IMR-90 (cell line): ENCODE results near the gene SLC30A1. TPM values are rescaled to one million over a fixed set of nuclear protein-coding genes. Genes with fewer than 3 reads are reported as not detected.

Experiments used
- ATAC-seq: fragments of 200-7000 bp; cut with Tn5 transposase; 2 replicates; pipeline ENCODE4 v1.9.1; 2020; ENCODE audit warnings: low read depth, mild to moderate bottlenecking, moderate library complexity
- BruUV-seq: library from RNA; stranded (reverse); fragments of 400-500 nt; replicated peaks from 2 replicates; lab custom pipeline; 2021; lab: Mats Ljungman, UMichigan
- CTCF ChIA-PET: fragments of 300-600 bp; formaldehyde crosslinking; extraction: SDS; loops from one replicate; lab custom pipeline; 2021; ENCODE audit warnings: antibody characterized with exemption; lab: Yijun Ruan, JAX
- POLR2A ChIA-PET: fragments of 300-600 bp; sonication (Branson Sonifier 250); formaldehyde crosslinking; loops from one replicate; lab custom pipeline; 2022; ENCODE audit warnings: antibody characterized with exemption; ENCODE audit not compliant: unreplicated experiment; lab: Charles Lee
- DNase-seq: peaks from one replicate; pipeline ENCODE4 v3.0.0; 2013
- H2AFZ ChIP-seq: replicated peaks from 2 replicates; pipeline ENCODE3; 2013; ENCODE audit warnings: low read length, mild to moderate bottlenecking; ENCODE audit not compliant: poor library complexity
- H2AK5ac ChIP-seq: 2 replicates; pipeline ENCODE4 v1.6.1; 2013; ENCODE audit warnings: low read depth, low read length, inconsistent platforms
- H2AK9ac ChIP-seq: replicated peaks from 2 replicates; pipeline ENCODE3; 2013; ENCODE audit warnings: mild to moderate bottlenecking, low read depth, low read length, moderate library complexity; ENCODE audit not compliant: poor library complexity
- H2BK120ac ChIP-seq: 2 replicates; pipeline ENCODE4 v1.6.1; 2013; ENCODE audit warnings: low read depth, low read length, inconsistent platforms
- H2BK15ac ChIP-seq: 3 replicates; pipeline ENCODE4 v1.6.1; 2013; ENCODE audit warnings: low read depth, low read length, inconsistent platforms
- H2BK20ac ChIP-seq: 2 replicates; pipeline ENCODE4 v1.6.1; 2013; ENCODE audit warnings: low read depth, mild to moderate bottlenecking, inconsistent platforms, low read length, moderate library complexity
- H2BK5ac ChIP-seq: 2 replicates; pipeline ENCODE4 v1.6.1; 2013; ENCODE audit warnings: mild to moderate bottlenecking, low read depth, low read length, inconsistent platforms; ENCODE audit not compliant: poor library complexity, severe bottlenecking
- H3K14ac ChIP-seq: replicated peaks from 2 replicates; pipeline ENCODE4 v1.6.1; 2013; ENCODE audit warnings: low read depth, low read length, inconsistent platforms
- H3K18ac ChIP-seq: 2 replicates; pipeline ENCODE4 v1.6.1; 2013; ENCODE audit warnings: low read depth, low read length, control low read depth
- H3K23ac ChIP-seq: 2 replicates; pipeline ENCODE4 v1.6.1; 2013; ENCODE audit warnings: low read depth, low read length, inconsistent platforms
- H3K27ac ChIP-seq: 2 replicates; pipeline ENCODE4 v1.5.1; 2013; ENCODE audit warnings: mild to moderate bottlenecking, control low read depth, low read length; ENCODE audit not compliant: insufficient read depth
- H3K27me3 ChIP-seq: 2 replicates; pipeline ENCODE4 v1.6.1; 2013; ENCODE audit warnings: low read length; ENCODE audit not compliant: control insufficient read depth, insufficient read depth
- H3K36me3 ChIP-seq: 2 replicates; pipeline ENCODE4 v1.6.1; 2013; ENCODE audit warnings: low read length, mixed read lengths; ENCODE audit not compliant: control insufficient read depth, insufficient read depth
- H3K4ac ChIP-seq: 2 replicates; pipeline ENCODE4 v1.6.1; 2013; ENCODE audit warnings: low read depth, low read length, inconsistent platforms
- H3K4me1 ChIP-seq: 2 replicates; pipeline ENCODE4 v1.6.1; 2013; ENCODE audit warnings: low read length, mixed read lengths; ENCODE audit not compliant: control insufficient read depth, insufficient read depth
- H3K4me2 ChIP-seq: 2 replicates; pipeline ENCODE4 v1.6.1; 2013; ENCODE audit warnings: low read depth, mild to moderate bottlenecking, control low read depth, low read length, moderate library complexity
- H3K4me3 ChIP-seq: 2 replicates; pipeline ENCODE4 v1.5.1; 2013; ENCODE audit warnings: low read depth, mild to moderate bottlenecking, control low read depth, low read length, moderate library complexity; ENCODE audit not compliant: insufficient read depth
- H3K56ac ChIP-seq: 2 replicates; pipeline ENCODE4 v1.6.1; 2013; ENCODE audit warnings: low read length, inconsistent platforms; ENCODE audit not compliant: insufficient read depth; ENCODE audit errors: extremely low read depth
- H3K79me1 ChIP-seq, 2 experiments: 2 replicates each; pipeline ENCODE4 v1.6.1; 2013; ENCODE audit warnings: low read length in 2 of 2, inconsistent platforms in 1 of 2, low read depth in 1 of 2
- H3K9ac ChIP-seq: 2 replicates; pipeline ENCODE4 v1.6.1; 2013; ENCODE audit warnings: low read depth, low read length, control low read depth
- H3K9me1 ChIP-seq: 2 replicates; pipeline ENCODE4 v1.6.1; 2013; ENCODE audit warnings: low read length, inconsistent platforms; ENCODE audit not compliant: insufficient read depth
- H3K9me3 ChIP-seq: 2 replicates; pipeline ENCODE4 v1.6.1; 2013; ENCODE audit warnings: low read length; ENCODE audit not compliant: control insufficient read depth, insufficient read depth
- H4K20me1 ChIP-seq: 2 replicates; pipeline ENCODE4 v1.6.1; 2013; ENCODE audit warnings: low read length, inconsistent platforms; ENCODE audit not compliant: insufficient read depth
- H4K5ac ChIP-seq: 2 replicates; pipeline ENCODE4 v1.6.1; 2013; ENCODE audit warnings: mild to moderate bottlenecking, low read depth, low read length, control low read depth
- H4K8ac ChIP-seq, 2 experiments: 2 replicates each; pipeline ENCODE4 v1.6.1; 2013; ENCODE audit warnings: low read depth in 2 of 2, low read length in 2 of 2, control low read depth in 1 of 2, inconsistent platforms in 1 of 2
- H4K91ac ChIP-seq: 2 replicates; pipeline ENCODE4 v1.6.1; 2013; ENCODE audit warnings: low read depth, low read length, inconsistent platforms; ENCODE audit not compliant: insufficient read depth
- CEBPB ChIP-seq: IDR thresholded peaks from 2 replicates; pipeline ENCODE4 v1.6.1; 2012; ENCODE audit warnings: low read depth, low read length, improper control_type of control experiment
- CHD1 ChIP-seq: IDR thresholded peaks from 2 replicates; pipeline ENCODE4 v1.6.1; 2012; ENCODE audit warnings: low read depth, low read length, improper control_type of control experiment
- CTCF ChIP-seq: conservative IDR thresholded peaks from 2 replicates; pipeline ENCODE4 v1.5.1; 2012; ENCODE audit warnings: mild to moderate bottlenecking, low read depth, low read length, improper control_type of control experiment
- MAZ ChIP-seq: IDR thresholded peaks from 2 replicates; pipeline ENCODE4 v1.6.1; 2012; ENCODE audit warnings: low read depth, mild to moderate bottlenecking, low read length, improper control_type of control experiment, moderate library complexity, borderline replicate concordance
- MXI1 ChIP-seq: IDR thresholded peaks from 2 replicates; pipeline ENCODE4 v1.6.1; 2012; ENCODE audit warnings: low read depth, mild to moderate bottlenecking, low read length, moderate library complexity, borderline replicate concordance
- NFE2L2 ChIP-seq: fragments of 150-350 bp; IDR thresholded peaks from 2 replicates; pipeline ENCODE4 v1.6.1; 2016; ENCODE audit warnings: low read depth, mild to moderate bottlenecking, low read length
- POLR2A ChIP-seq: IDR thresholded peaks from 2 replicates; pipeline ENCODE4 v1.6.1; 2012; ENCODE audit warnings: mild to moderate bottlenecking, low read depth, low read length
- WGBS, 2 experiments: methylation state at CpG; one replicate each; pipeline versions ENCODE4 v1.1.5 to v1.1.7; 2013; ENCODE audit warnings: missing lambda C conversion rate in 2 of 2; ENCODE audit not compliant: insufficient read length in 1 of 2; ENCODE audit errors: extremely low coverage in 2 of 2; 5-methylcytosine and 5-hydroxymethylcytosine counted together
- dilution Hi-C: fragments of 300-500 bp; cut with HindIII; formaldehyde crosslinking; loops from one replicate; pipeline ENCODE4 v1.14.3; 2018; ENCODE audit warnings: low sequenced_read_pairs; ENCODE audit not compliant: unreplicated experiment
- in situ Hi-C: fragments of 300-500 bp; cut with MboI; formaldehyde crosslinking; loops from 3 replicates; pipeline ENCODE4 v1.14.3; 2019; ENCODE audit warnings: low sequenced_read_pairs, inconsistent platforms, mixed read lengths
- intact Hi-C: fragments of 100-400 bp; cut with micrococcal nuclease; formaldehyde crosslinking; loops from 2 replicates; pipeline ENCODE4 v1.10.0; 2022
- polyA plus RNA-seq, 3 experiments: library from polyadenylated mRNA; depleted of rRNA; stranded (reverse); fragments of >200 nt; gene quantifications; 2 replicates each; pipeline ENCODE4 v1.2.3, GENCODE V29; 2012; ENCODE audit warnings: low replicate concordance in 1 of 3
- total RNA-seq: library from RNA; depleted of rRNA; stranded (reverse); fragments of >200 nt; gene quantifications from 2 replicates; pipeline ENCODE4 v1.2.3, GENCODE V29; 2012
- TF ChIP-seq, protein P1 (sequence below): fragments of 150-350 bp; IDR thresholded peaks from 2 replicates; pipeline ENCODE4 v1.6.1; 2017; ENCODE audit warnings: mild to moderate bottlenecking, antibody characterized with exemption, low read length, low read depth

Gene SLC30A1
- total and polyA plus RNA-seq, 2 of the 4 experiments (the other 2 are of a cell fraction): 5.4 to 8.4 TPM

- TF ChIP-seq CHD1: no peak
These were observed 30.5 kb downstream of the SLC30A1 start (continued) for GRCh38 chr1:211548321-211549091.

DNA sequence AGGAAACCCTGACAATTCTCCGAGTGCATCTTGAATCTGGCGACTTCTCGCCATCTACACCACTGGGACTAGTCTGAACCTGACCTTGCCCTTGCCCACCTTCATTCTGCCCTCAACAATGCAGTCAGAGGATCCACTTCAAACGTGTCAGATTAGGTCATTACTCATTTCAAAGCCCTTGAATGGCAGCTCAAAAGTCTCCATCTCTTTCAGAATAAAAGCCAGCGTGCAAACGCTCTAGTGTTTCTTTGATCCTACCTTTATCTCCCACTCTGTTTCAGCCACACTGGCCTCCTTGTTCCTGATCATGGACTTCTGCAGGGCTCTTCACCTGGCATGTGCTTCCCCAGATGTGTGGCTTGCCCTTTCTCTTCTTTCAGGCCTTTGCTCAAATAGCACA, 31.3 kb downstream of the SLC30A1 start:
- dilution Hi-C loops: no loop called here
- 57% methylated on average over 2 of the region's 6 CpGs; no CpG with 5 or more reads in 1 of the 2 experiments for WGBS, 2 experiments
- CTCF ChIA-PET: no interaction called here

More for the DNA sequence above, 31.3 kb downstream of the SLC30A1 start:
- H2BK120ac ChIP-seq: no peak overlapping the region
- intact Hi-C loops (no loop called here), in situ Hi-C loops (no loop called here)
- H3K18ac ChIP-seq: no peak overlapping the region
- POLR2A ChIA-PET: no interaction called here
- DNase-seq: no peak
- H3K27ac ChIP-seq: no peak overlapping the region
- H3K56ac ChIP-seq: no peak overlapping the region
- H3K14ac ChIP-seq: no peak overlapping the region
- no peaks in the 10 kb centered on the region for H3K9me3 ChIP-seq
- no peak for ATAC-seq
- no peak overlapping the region for H4K91ac ChIP-seq
- no peak overlapping the region for H2AK9ac ChIP-seq
- no peak overlapping the region for H3K4me2 ChIP-seq
- no peak overlapping the region for H4K5ac ChIP-seq
- H3K27me3 ChIP-seq: no peaks in the 10 kb centered on the region; the same call in 1 of the 2 replicates
- H4K8ac ChIP-seq: no peak overlapping the region
- H3K9ac ChIP-seq: no peak overlapping the region
- no peak overlapping the region for H2BK20ac ChIP-seq
- H3K36me3 ChIP-seq: no peaks in the 10 kb centered on the region
- no peak overlapping the region for H2BK5ac ChIP-seq
- H3K4me3 ChIP-seq: no peak overlapping the region
- no peaks in the 10 kb centered on the region for H3K9me1 ChIP-seq
- TF ChIP-seq NFE2L2: no peak
- no peak for TF ChIP-seq CEBPB
- no peak for TF ChIP-seq MAZ
- TF ChIP-seq, protein P1, sequence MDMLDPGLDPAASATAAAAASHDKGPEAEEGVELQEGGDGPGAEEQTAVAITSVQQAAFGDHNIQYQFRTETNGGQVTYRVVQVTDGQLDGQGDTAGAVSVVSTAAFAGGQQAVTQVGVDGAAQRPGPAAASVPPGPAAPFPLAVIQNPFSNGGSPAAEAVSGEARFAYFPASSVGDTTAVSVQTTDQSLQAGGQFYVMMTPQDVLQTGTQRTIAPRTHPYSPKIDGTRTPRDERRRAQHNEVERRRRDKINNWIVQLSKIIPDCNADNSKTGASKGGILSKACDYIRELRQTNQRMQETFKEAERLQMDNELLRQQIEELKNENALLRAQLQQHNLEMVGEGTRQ: no peak
- TF ChIP-seq MXI1: no peak
- TF ChIP-seq POLR2A: no peak
- TF ChIP-seq CHD1: no peak
- no peak for TF ChIP-seq CTCF
- H4K20me1 ChIP-seq: no peaks in the 10 kb centered on the region
- H3K4ac ChIP-seq: no peak overlapping the region
- H3K23ac ChIP-seq: no peak overlapping the region
- peaks cover 4% of the 10 kb centered on the region for H3K4me1 ChIP-seq
- H2AK5ac ChIP-seq: no peak overlapping the region
- no peak overlapping the region for H2AFZ ChIP-seq
- no TSS peak for BruUV-seq
- no peak overlapping the region for H2BK15ac ChIP-seq
- no peaks in the 10 kb centered on the region for H3K79me1 ChIP-seq
